GM23338 (cell line): ENCODE measurements around the gene FNIP2. TPM values are rescaled to one million over a fixed set of nuclear protein-coding genes. Genes with fewer than 3 reads are reported as not detected.
A peak's percentile ranks its signal among the peaks of the same experiment; 100 is the strongest.
"Not testable (repeated sequence)": the region's sequence is repeated elsewhere in the genome, so short reads cannot be mapped to it uniquely, and the experiment has no call there.

Source experiments
- ATAC-seq: fragments of 200-7000 bp; cut with Tn5 transposase; 3 replicates; pipeline ENCODE4 v1.9.1; 2020
- DNase-seq: peaks from one replicate; pipeline ENCODE4 v3.0.0-alpha.2; 2015; ENCODE audit warnings: low spot score
- H2AFZ ChIP-seq: fragments of 200-600 bp; sonication (generic); 2 replicates; pipeline ENCODE4 v1.8.0; 2016; ENCODE audit warnings: antibody characterized with exemption, mild to moderate bottlenecking, moderate library complexity
- H3F3A ChIP-seq: fragments of 200-600 bp; sonication (generic); replicated peaks from 2 replicates; pipeline ENCODE4 v1.8.0; 2017; ENCODE audit warnings: antibody characterized with exemption, mixed run types, low read depth
- H3K27ac ChIP-seq: fragments of 200-600 bp; sonication (generic); 2 replicates; pipeline ENCODE4 v1.6.1; 2016; ENCODE audit warnings: low read depth
- H3K27me3 ChIP-seq: fragments of 200-600 bp; sonication (generic); 2 replicates; pipeline ENCODE4 v1.8.0; 2016; ENCODE audit warnings: mild to moderate bottlenecking, mixed run types, moderate library complexity; ENCODE audit not compliant: insufficient read depth
- H3K36me3 ChIP-seq: fragments of 200-600 bp; sonication (generic); 2 replicates; pipeline ENCODE4 v1.8.0; 2016; ENCODE audit warnings: mild to moderate bottlenecking; ENCODE audit not compliant: insufficient read depth
- H3K4me1 ChIP-seq: fragments of 200-600 bp; sonication (generic); 2 replicates; pipeline ENCODE4 v1.8.0; 2016; ENCODE audit warnings: mild to moderate bottlenecking, moderate library complexity; ENCODE audit not compliant: insufficient read depth
- H3K4me2 ChIP-seq: fragments of 200-600 bp; sonication (generic); 2 replicates; pipeline ENCODE4 v1.7.1; 2017; ENCODE audit warnings: mixed run types
- H3K4me3 ChIP-seq: fragments of 200-600 bp; sonication (generic); 2 replicates; pipeline ENCODE4 v1.6.1; 2016; ENCODE audit warnings: mixed run types
- H3K79me2 ChIP-seq: fragments of 200-600 bp; sonication (generic); replicated peaks from 2 replicates; pipeline ENCODE4 v1.8.0; 2017; ENCODE audit warnings: mild to moderate bottlenecking; ENCODE audit not compliant: insufficient read depth
- H3K9me2 ChIP-seq: fragments of 200-600 bp; sonication (generic); 2 replicates; pipeline ENCODE4 v1.8.0; 2017; ENCODE audit not compliant: insufficient read depth
- H4K20me1 ChIP-seq: fragments of 200-600 bp; sonication (generic); replicated peaks from 2 replicates; pipeline ENCODE4 v1.8.0; 2017; ENCODE audit warnings: mild to moderate bottlenecking; ENCODE audit not compliant: insufficient read depth
- H3K27ac Mint-ChIP-seq: 2 replicates; pipeline ENCODE4 v1.8.0; 2020; ENCODE audit warnings: inconsistent platforms, mild to moderate bottlenecking, moderate library complexity, mixed read lengths
- H3K27me3 Mint-ChIP-seq: 3 replicates; pipeline ENCODE4 v1.8.0; 2022; ENCODE audit warnings: low read depth, mild to moderate bottlenecking, moderate library complexity, mixed read lengths, inconsistent platforms; ENCODE audit not compliant: insufficient read depth, poor library complexity
- H3K36me3 Mint-ChIP-seq: 3 replicates; pipeline ENCODE4 v1.8.0; 2021; ENCODE audit warnings: low read depth, mild to moderate bottlenecking, inconsistent platforms, moderate library complexity, mixed read lengths
- H3K4me1 Mint-ChIP-seq: 3 replicates; pipeline ENCODE4 v1.8.0; 2020; ENCODE audit warnings: mild to moderate bottlenecking, inconsistent platforms, mixed read lengths
- H3K4me3 Mint-ChIP-seq: 3 replicates; pipeline ENCODE4 v1.8.0; 2021; ENCODE audit warnings: moderate library complexity, mild to moderate bottlenecking, inconsistent platforms, mixed read lengths
- H3K9me3 Mint-ChIP-seq: 3 replicates; pipeline ENCODE4 v1.8.0; 2020; ENCODE audit warnings: moderate library complexity, mild to moderate bottlenecking, inconsistent platforms, mixed read lengths
- CTCF ChIP-seq, 2 experiments: fragments of 200-600 bp in 1 of 2; sonication (generic) in 1 of 2; conservative IDR thresholded peaks; 2 replicates each; pipeline versions ENCODE4 v1.5.1 to v1.6.1; 2016 to 2017; ENCODE audit warnings: antibody characterized with exemption in 2 of 2, low read depth in 2 of 2, mild to moderate bottlenecking in 2 of 2, moderate library complexity in 1 of 2
- ETS1 ChIP-seq: IDR thresholded peaks from 2 replicates; pipeline ENCODE4 v1.6.1; 2016; ENCODE audit warnings: antibody characterized with exemption
- EZH2 ChIP-seq: fragments of 200-600 bp; sonication (generic); IDR thresholded peaks from one replicate; pipeline ENCODE4 v1.8.0; 2017; ENCODE audit warnings: antibody characterized with exemption, mild to moderate bottlenecking, low read depth; ENCODE audit not compliant: unreplicated experiment
- EZH2phosphoT487 ChIP-seq: fragments of 200-600 bp; sonication (generic); IDR thresholded peaks from one replicate; pipeline ENCODE4 v1.8.1; 2018; ENCODE audit warnings: antibody characterized with exemption; ENCODE audit not compliant: unreplicated experiment
- NANOG ChIP-seq: IDR thresholded peaks from 2 replicates; pipeline ENCODE4 v1.6.1; 2016; ENCODE audit warnings: antibody characterized with exemption, borderline replicate concordance
- ZNF114 ChIP-seq: fragments of 250-450 bp; sonication (Bioruptor Pico); IDR thresholded peaks from 2 replicates; pipeline ENCODE4 v1.5.0; 2020; ENCODE audit warnings: mild to moderate bottlenecking, moderate library complexity
- ZNF331 ChIP-seq: fragments of 250-450 bp; sonication (Bioruptor Pico); IDR thresholded peaks from 2 replicates; pipeline ENCODE4 v1.5.0; 2020; ENCODE audit warnings: low read depth, mild to moderate bottlenecking, moderate library complexity
- polyA plus RNA-seq: library from polyadenylated mRNA; unstranded; fragments of >200 nt; fragmentation: Nextera tagmentation; extraction: Ambion mirVana; gene quantifications from 2 replicates; pipeline ENCODE4 v1.2.1, GENCODE V29; 2016
- total RNA-seq: library from RNA; depleted of rRNA; stranded (reverse); fragments of >200 nt; shearing (Covaris generic); gene quantifications from 2 replicates; pipeline ENCODE4 v1.2.3, GENCODE V29; 2014

FNIP2 gene
- total and polyA plus RNA-seq, 2 experiments from 2014 or later = 2.7 to 17.2 TPM

- Histone ChIP-seq H3K4me1 (peaks cover 8% of the 10 kb centered on the region), H4K20me1 (no peaks in the 10 kb centered on the region), H3K9me2 (no peaks in the 10 kb centered on the region), H3K36me3 (no peaks in the 10 kb centered on the region), H3K27me3 (no peaks in the 10 kb centered on the region), H3K79me2 (no peaks in the 10 kb centered on the region; the same call in 1 of the 2 replicates), H3K4me2 (no peak overlapping the region), H3K4me3 (no peak overlapping the region), H2AFZ (no peak overlapping the region), H3F3A (no peaks in the 10 kb centered on the region), H3K27ac (no peak overlapping the region)
- no peak overlapping the region for H3K4me3 Mint-ChIP-seq
- no peak for TF ChIP-seq ZNF114 (CRISPR knock-in tag)
- TF ChIP-seq NANOG = no peak
- TF ChIP-seq ETS1 = no peak
- TF ChIP-seq ZNF331 (CRISPR knock-in tag) = no peak
- TF ChIP-seq EZH2 = no peak
- H3K27ac Mint-ChIP-seq = no peak overlapping the region
- H3K4me1 Mint-ChIP-seq = peaks cover 30% of the 10 kb centered on the region
- DNase-seq (no peak), ATAC-seq (no peak)
- peaks cover 20% of the 10 kb centered on the region for H3K36me3 Mint-ChIP-seq
- peaks cover 7% of the 10 kb centered on the region; the same call in 1 of the 3 replicates for H3K9me3 Mint-ChIP-seq
- no peaks in the 10 kb centered on the region for H3K27me3 Mint-ChIP-seq
Measured at GRCh38 chr4:158894826-158895225, 126.0 kb downstream of the FNIP2 start.

GRCh38 chr4:158895797-158896576, 127.2 kb downstream of the FNIP2 start:
- H3K4me1 ChIP-seq = peaks cover 8% of the 10 kb centered on the region
- no peaks in the 10 kb centered on the region for H4K20me1 ChIP-seq
- H3K4me3 ChIP-seq = no peak overlapping the region
- TF ChIP-seq EZH2phosphoT487 = no peak
- TF ChIP-seq CTCF (conservative IDR thresholded peaks at IDR 0.05; ENCODE audit: low read depth in 2 of 2) = peak; percentile 40 to 60
- H2AFZ ChIP-seq = no peak overlapping the region
- Mint-ChIP-seq H3K27ac (no peak overlapping the region), H3K27me3 (no peaks in the 10 kb centered on the region), H3K4me1 (peaks cover 22% of the 10 kb centered on the region), H3K9me3 (peaks cover 7% of the 10 kb centered on the region; the same call in 1 of the 3 replicates), H3K36me3 (peaks cover 20% of the 10 kb centered on the region), H3K4me3 (no peak overlapping the region)
- ATAC-seq (peak; percentile 87), DNase-seq (peak; percentile 61)
- no peaks in the 10 kb centered on the region for H3F3A ChIP-seq
- no peaks in the 10 kb centered on the region for H3K36me3 ChIP-seq
- no peaks in the 10 kb centered on the region; the same call in 1 of the 2 replicates for H3K79me2 ChIP-seq
- no peaks in the 10 kb centered on the region for H3K9me2 ChIP-seq
- no peaks in the 10 kb centered on the region for H3K27me3 ChIP-seq
- no peak overlapping the region for H3K4me2 ChIP-seq
- no peak overlapping the region for H3K27ac ChIP-seq

GRCh38 chr4:158896577-158897238, 127.9 kb downstream of the FNIP2 start:
- not testable (repeated sequence) for H3K36me3 ChIP-seq, H3K27ac ChIP-seq, H2AFZ ChIP-seq, H3K4me3 ChIP-seq, H3K9me3 Mint-ChIP-seq, H3K27ac Mint-ChIP-seq, ATAC-seq, H4K20me1 ChIP-seq, H3K27me3 ChIP-seq, H3K27me3 Mint-ChIP-seq, H3K79me2 ChIP-seq, H3K9me2 ChIP-seq, H3F3A ChIP-seq, H3K4me3 Mint-ChIP-seq, H3K4me1 ChIP-seq, H3K4me2 ChIP-seq, DNase-seq
- Mint-ChIP-seq H3K36me3 (peaks cover 26% of the 10 kb centered on the region), H3K4me1 (peaks cover 18% of the 10 kb centered on the region)

- H3K27ac ChIP-seq, H4K20me1 ChIP-seq, DNase-seq, H3K4me3 Mint-ChIP-seq, H3K9me2 ChIP-seq, H3K27me3 ChIP-seq, H2AFZ ChIP-seq, H3K27ac Mint-ChIP-seq, H3K79me2 ChIP-seq, H3F3A ChIP-seq, H3K4me3 ChIP-seq, H3K9me3 Mint-ChIP-seq, H3K4me2 ChIP-seq, H3K36me3 ChIP-seq, H3K27me3 Mint-ChIP-seq, ATAC-seq: not testable (repeated sequence)
- Mint-ChIP-seq H3K4me1 (peaks cover 27% of the 10 kb centered on the region), H3K36me3 (peaks cover 34% of the 10 kb centered on the region)
- peaks cover 18% of the 10 kb centered on the region for H3K4me1 ChIP-seq
Measured at GRCh38 chr4:158900408-158900807, 131.6 kb downstream of the FNIP2 start.
